Lower lobe of right lung (tissue), 2 donors: ENCODE data around the gene RAG1. TPM values are rescaled to one million over a fixed set of nuclear protein-coding genes. Genes with fewer than 3 reads are reported as not detected.

ENCODE experiments used
- ATAC-seq, 2 donors: fragments of 200-7000 bp; cut with Tn5 transposase; one replicate each; pipeline ENCODE4 v1.9.1; 2020 to 2022; ENCODE audit warnings: mild to moderate bottlenecking in 2 of 2, moderate library complexity in 2 of 2
- DNase-seq: peaks from one replicate; pipeline ENCODE4 v3.0.0-alpha.2; 2020
- H3K27ac ChIP-seq: fragments of 200-600 bp; one replicate; pipeline ENCODE4 v1.8.0; 2022
- H3K27me3 ChIP-seq: fragments of 200-600 bp; one replicate; pipeline ENCODE4 v1.8.0; 2022; ENCODE audit warnings: low read depth
- H3K36me3 ChIP-seq: fragments of 200-600 bp; one replicate; pipeline ENCODE4 v1.8.0; 2022; ENCODE audit warnings: mild to moderate bottlenecking
- H3K4me1 ChIP-seq: fragments of 200-600 bp; one replicate; pipeline ENCODE4 v1.8.0; 2022
- H3K4me3 ChIP-seq: fragments of 200-600 bp; one replicate; pipeline ENCODE4 v1.8.0; 2022; ENCODE audit warnings: mild to moderate bottlenecking
- H3K9me3 ChIP-seq: fragments of 200-600 bp; one replicate; pipeline ENCODE4 v1.8.0; 2022
- CTCF ChIP-seq: fragments of 200-600 bp; IDR thresholded peaks from one replicate; pipeline ENCODE4 v1.8.0; 2022; ENCODE audit warnings: antibody characterized with exemption, mild to moderate bottlenecking
- intact Hi-C: fragments of 100-400 bp; cut with DNase I; formaldehyde crosslinking; loops from one replicate; pipeline ENCODE4 v1.11.0; 2022
- total RNA-seq: library from RNA; stranded (reverse); fragmentation: NEBNext Ultra II Directional; extraction: Animal tissue kit (Norgen Biotek cat#: 25700); gene quantifications from one replicate; pipeline ENCODE4 v1.2.1, GENCODE V29; 2021
- donor health status: DM: no; HTN: yes; CAD: no; lungs with severe emphysema.

Gene RAG1
- total RNA-seq, 1 donor from 2014 or later: 1.3 TPM

GRCh38 chr11:36609383-36609782, 41.6 kb downstream of the RAG1 start:
- H3K27ac ChIP-seq: no peak overlapping the region
- no peak for TF ChIP-seq CTCF
- intact Hi-C loops: no loop called here
- H3K27me3 ChIP-seq: no peaks in the 10 kb centered on the region
- ATAC-seq (no peak), DNase-seq (no peak)
- H3K4me3 ChIP-seq: no peak overlapping the region
- H3K4me1 ChIP-seq: no peaks in the 10 kb centered on the region
- no peaks in the 10 kb centered on the region for H3K9me3 ChIP-seq
- H3K36me3 ChIP-seq: no peaks in the 10 kb centered on the region

DNA sequence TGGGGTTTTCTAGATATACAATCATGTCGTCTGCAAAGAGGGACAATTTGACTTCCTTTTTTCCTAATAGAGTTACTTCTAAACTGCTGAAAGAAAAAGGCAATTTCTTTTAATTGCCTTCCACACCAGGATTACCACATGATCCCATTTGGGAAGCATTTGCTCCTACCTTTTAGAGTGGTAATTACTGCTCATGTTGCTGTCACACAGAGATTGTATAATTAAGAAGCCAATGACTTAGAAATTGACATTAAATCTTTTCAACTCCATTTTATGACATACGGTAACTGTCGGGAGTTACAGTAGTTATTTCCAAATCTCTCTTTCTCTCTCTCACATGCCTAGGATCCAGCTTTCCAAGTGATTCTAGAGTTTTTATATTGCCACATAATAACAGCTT, 48.0 kb downstream of the RAG1 start:
- Histone ChIP-seq H3K4me1 (no peaks in the 10 kb centered on the region), H3K27me3 (no peaks in the 10 kb centered on the region), H3K4me3 (no peak overlapping the region), H3K36me3 (no peaks in the 10 kb centered on the region), H3K9me3 (no peaks in the 10 kb centered on the region), H3K27ac (no peak overlapping the region)
- TF ChIP-seq CTCF: no peak
- DNase-seq: no peak
- ATAC-seq: no peak
- intact Hi-C loops: no loop called here

DNA sequence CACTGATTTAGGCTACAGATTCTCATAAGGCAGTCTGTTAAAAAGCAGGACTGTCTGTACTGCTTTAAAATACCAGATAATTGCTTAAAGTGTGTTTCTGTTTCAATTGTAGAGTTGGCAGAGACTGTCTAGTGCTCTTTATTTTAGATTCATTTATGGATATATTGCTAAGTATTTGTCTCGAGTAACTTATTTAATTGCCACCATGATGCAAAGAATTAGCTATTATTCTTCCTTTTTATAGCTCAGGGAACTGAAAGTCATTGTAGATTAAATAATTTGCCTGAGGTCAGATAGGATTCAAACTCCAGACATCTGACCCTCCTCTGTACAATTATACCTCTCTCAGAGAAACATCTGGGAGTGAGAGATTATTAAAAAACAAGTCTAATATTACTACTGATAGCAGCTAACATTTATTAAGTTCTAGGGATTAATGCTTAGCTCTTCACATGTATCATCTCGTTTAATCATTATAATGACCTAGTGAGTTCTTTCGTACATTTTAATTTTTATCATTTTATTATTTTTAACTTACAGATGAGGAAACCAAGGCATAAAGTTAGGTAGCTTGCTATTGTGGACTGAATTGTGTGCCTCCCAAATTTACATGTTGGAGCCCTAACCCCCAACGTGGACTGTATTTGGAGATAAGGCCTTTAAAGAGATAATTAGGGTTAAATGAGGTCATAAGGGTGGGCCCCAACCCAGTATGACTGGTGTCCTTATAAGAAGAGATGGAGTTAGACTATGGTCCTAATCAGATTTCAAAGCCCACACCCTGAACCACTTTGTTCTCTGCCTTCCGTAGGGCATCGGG, 49.9 kb downstream of the RAG1 start:
- Histone ChIP-seq H3K9me3 (no peaks in the 10 kb centered on the region), H3K4me1 (no peaks in the 10 kb centered on the region), H3K36me3 (no peaks in the 10 kb centered on the region), H3K27ac (no peak overlapping the region), H3K27me3 (no peaks in the 10 kb centered on the region), H3K4me3 (no peak overlapping the region)
- intact Hi-C loops: no loop called here
- ATAC-seq (no peak), DNase-seq (no peak)
- TF ChIP-seq CTCF: no peak

DNA sequence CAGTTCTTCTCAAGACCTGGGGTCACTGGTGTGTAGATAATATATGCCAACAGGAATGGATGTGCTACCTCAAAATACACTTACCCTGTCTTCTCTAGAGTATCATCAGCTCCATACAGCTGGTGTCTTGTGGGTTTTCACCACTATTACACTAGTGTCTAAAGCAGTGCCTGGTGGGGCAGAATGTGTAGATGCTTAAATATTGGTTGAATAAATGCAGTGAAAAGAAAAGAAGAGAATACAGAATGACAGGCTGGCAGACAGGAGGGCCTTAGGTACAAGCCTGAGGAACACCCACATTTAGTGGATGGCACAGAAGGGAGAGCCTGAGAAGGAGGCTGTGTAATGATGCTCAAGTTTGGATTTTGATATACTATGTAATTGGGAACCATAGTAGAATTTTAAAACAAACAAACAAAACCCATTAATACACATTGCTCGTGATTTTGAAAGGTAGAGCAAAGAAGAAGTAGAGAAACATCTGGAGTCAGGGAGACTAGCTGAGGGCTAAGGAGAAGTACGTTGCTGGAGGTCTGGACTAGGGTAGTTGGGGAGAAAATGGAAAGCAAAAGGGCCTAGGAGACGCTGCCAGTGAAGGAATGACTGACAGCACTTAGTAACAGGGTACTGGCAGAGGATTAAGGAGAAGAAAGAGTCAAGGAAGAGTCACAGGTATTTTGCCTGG, 50.7 kb downstream of the RAG1 start:
- DNase-seq (no peak), ATAC-seq (no peak)
- Histone ChIP-seq H3K27ac (no peak overlapping the region), H3K4me1 (no peaks in the 10 kb centered on the region), H3K4me3 (no peak overlapping the region), H3K36me3 (no peaks in the 10 kb centered on the region), H3K9me3 (no peaks in the 10 kb centered on the region), H3K27me3 (no peaks in the 10 kb centered on the region)
- intact Hi-C loops: no loop called here
- TF ChIP-seq CTCF: no peak

DNA sequence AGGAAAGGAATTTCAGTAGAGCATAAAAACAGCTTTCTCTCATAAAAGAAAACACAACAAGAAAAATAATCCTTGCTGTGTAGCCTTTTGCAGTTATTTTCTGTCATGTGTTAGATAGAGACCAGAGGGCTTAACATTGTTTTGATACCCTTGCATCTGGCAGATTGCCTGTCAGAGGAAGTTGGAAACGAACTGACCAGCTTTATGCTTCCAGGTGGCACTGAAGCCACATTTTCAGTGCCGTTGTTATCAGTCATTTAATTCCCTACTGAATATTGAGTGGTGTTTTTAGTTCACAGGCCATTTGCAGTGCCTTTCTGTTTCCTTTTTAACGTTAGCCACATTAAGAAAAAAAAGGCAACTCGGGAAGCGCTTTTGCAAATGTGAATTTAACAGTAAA, 51.7 kb downstream of the RAG1 start:
- no peaks in the 10 kb centered on the region for H3K4me1 ChIP-seq
- intact Hi-C loops: no loop called here
- ATAC-seq (no peak), DNase-seq (no peak)
- no peak overlapping the region for H3K27ac ChIP-seq
- no peaks in the 10 kb centered on the region for H3K27me3 ChIP-seq
- no peaks in the 10 kb centered on the region for H3K36me3 ChIP-seq
- H3K9me3 ChIP-seq: no peaks in the 10 kb centered on the region
- no peak for TF ChIP-seq CTCF
- H3K4me3 ChIP-seq: no peak overlapping the region
